ENCODE data around the gene GPR68. TPM values are rescaled to one million over a fixed set of nuclear protein-coding genes. Genes with fewer than 3 reads are reported as not detected.
"Not testable (repeated sequence)": the region's sequence is repeated elsewhere in the genome, so short reads cannot be mapped to it uniquely, and the experiment has no call there.

Gene GPR68
- total RNA-seq, 1 donor from 2014 or later = 1.4 TPM

GRCh38 chr14:91193069-91193468 lies 51.4 kb downstream of the GPR68 start:
- DNase-seq (ENCODE audit: low read depth) = no peak

- no peak for DNase-seq (ENCODE audit: low read depth)
Measured at GRCh38 chr14:91190853-91191252, 53.7 kb downstream of the GPR68 start.

- no peak for DNase-seq (ENCODE audit: low read depth)
Measured at GRCh38 chr14:91187271-91187670, 57.2 kb downstream of the GPR68 start.

- no peak for DNase-seq (ENCODE audit: low read depth)
Measured at GRCh38 chr14:91186515-91187066, 57.9 kb downstream of the GPR68 start.

- DNase-seq (ENCODE audit: low read depth) = peak; percentile 6
Measured at GRCh38 chr14:91185721-91186120, 58.8 kb downstream of the GPR68 start.

- DNase-seq (ENCODE audit: low read depth) = no peak
Measured at GRCh38 chr14:91184559-91184958, 59.9 kb downstream of the GPR68 start.

- DNase-seq (ENCODE audit: low read depth) = not testable (repeated sequence)
Measured at GRCh38 chr14:91182753-91183152, 61.8 kb downstream of the GPR68 start.

Other genes starting within 250 kb of the GPR68 start
- 5.5 and 5.6 TPM in 2 replicates for gene RPS6KA5, start 184.1 kb downstream of the GPR68 start, total RNA-seq
- 81.7 and 83.4 TPM in 2 replicates for gene DGLUCY, start 130.6 kb downstream of the GPR68 start, total RNA-seq
- 7.2 and 11.5 TPM in 2 replicates for gene CCDC88C, start 173.1 kb upstream of the GPR68 start, total RNA-seq

Data from myocyte (in vitro differentiated cells).